ENCODE data around the gene UPF2.

DNA sequence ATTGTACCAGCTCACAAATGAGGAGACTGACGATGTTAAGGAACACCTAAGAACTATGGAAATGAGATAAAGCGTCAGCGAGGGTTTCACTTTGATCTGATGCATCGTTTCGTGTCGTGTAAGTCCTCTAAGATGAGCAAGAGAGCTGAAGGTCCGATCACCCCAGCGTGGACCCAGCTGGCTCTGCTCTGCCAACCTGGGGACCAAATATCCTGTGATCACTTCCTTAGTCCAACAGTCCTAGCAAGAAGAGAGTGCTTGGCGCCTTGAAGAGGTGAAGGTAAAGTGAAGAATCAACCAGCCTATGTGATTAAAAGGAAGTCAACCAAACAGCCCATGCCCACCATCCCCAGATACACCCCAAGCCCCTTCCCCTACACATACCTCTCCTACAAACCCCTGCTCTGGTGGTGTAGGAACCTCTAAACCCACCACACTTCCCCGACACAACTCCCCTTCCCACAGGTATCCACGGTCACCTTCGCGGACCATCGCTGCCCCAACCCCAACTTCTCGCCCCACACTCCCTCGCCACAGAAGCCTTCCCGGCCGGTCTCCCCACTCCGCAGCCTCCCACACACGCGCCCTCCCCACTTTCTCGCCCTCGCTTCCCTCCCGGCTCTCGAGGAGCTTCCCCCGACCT lies 722 bp downstream of the UPF2 start:
- TF ChIP-seq, protein P1, sequence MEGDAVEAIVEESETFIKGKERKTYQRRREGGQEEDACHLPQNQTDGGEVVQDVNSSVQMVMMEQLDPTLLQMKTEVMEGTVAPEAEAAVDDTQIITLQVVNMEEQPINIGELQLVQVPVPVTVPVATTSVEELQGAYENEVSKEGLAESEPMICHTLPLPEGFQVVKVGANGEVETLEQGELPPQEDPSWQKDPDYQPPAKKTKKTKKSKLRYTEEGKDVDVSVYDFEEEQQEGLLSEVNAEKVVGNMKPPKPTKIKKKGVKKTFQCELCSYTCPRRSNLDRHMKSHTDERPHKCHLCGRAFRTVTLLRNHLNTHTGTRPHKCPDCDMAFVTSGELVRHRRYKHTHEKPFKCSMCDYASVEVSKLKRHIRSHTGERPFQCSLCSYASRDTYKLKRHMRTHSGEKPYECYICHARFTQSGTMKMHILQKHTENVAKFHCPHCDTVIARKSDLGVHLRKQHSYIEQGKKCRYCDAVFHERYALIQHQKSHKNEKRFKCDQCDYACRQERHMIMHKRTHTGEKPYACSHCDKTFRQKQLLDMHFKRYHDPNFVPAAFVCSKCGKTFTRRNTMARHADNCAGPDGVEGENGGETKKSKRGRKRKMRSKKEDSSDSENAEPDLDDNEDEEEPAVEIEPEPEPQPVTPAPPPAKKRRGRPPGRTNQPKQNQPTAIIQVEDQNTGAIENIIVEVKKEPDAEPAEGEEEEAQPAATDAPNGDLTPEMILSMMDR (IDR thresholded peaks at IDR 0.05): no peak
- no peak for TF ChIP-seq ZFX (IDR thresholded peaks at IDR 0.05; ENCODE audit: borderline replicate concordance)
